Measurements from ENCODE around the gene METTL15. TPM values are rescaled to one million over a fixed set of nuclear protein-coding genes. Genes with fewer than 3 reads are reported as not detected.
"Not testable (repeated sequence)": the region's sequence is repeated elsewhere in the genome, so short reads cannot be mapped to it uniquely, and the experiment has no call there.

METTL15 gene
- total RNA-seq, 1 donor from 2014 or later: 16.7 TPM

DNA sequence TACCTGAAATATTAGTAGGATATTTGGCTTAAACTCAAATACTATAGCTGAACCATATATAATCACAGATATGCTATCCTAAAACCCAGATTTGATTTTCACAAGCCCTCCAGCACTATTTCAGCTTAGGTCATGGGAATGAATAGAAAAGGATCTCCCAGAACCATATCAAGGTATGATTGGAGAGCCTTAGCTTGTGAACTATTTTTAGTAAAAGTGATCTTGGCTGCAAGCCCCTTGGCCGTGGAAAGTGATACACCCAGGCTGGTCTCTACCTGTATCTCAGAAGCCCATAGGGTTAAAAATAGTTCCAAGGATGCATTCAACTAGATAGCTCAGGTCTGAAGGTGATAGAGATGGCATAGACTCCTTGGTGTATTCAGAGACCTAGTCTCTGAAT, 9.9 kb upstream of the METTL15 start:
- Mint-ChIP-seq H3K9me3 (ENCODE audit: low read depth) (no peaks in the 10 kb centered on the region), H3K27ac (no peak overlapping the region), H3K36me3 (ENCODE audit: insufficient read depth) (peaks cover 2% of the 10 kb centered on the region), H3K4me3 (ENCODE audit: low read depth) (no peak overlapping the region), H3K27me3 (no peaks in the 10 kb centered on the region), H3K4me1 (ENCODE audit: low read depth) (peaks cover 17% of the 10 kb centered on the region)
- TF ChIP-seq, protein P1, sequence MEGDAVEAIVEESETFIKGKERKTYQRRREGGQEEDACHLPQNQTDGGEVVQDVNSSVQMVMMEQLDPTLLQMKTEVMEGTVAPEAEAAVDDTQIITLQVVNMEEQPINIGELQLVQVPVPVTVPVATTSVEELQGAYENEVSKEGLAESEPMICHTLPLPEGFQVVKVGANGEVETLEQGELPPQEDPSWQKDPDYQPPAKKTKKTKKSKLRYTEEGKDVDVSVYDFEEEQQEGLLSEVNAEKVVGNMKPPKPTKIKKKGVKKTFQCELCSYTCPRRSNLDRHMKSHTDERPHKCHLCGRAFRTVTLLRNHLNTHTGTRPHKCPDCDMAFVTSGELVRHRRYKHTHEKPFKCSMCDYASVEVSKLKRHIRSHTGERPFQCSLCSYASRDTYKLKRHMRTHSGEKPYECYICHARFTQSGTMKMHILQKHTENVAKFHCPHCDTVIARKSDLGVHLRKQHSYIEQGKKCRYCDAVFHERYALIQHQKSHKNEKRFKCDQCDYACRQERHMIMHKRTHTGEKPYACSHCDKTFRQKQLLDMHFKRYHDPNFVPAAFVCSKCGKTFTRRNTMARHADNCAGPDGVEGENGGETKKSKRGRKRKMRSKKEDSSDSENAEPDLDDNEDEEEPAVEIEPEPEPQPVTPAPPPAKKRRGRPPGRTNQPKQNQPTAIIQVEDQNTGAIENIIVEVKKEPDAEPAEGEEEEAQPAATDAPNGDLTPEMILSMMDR (IDR thresholded peaks at IDR 0.05; ENCODE audit: unreplicated experiment): no peak
- DNase-seq (ENCODE audit: low spot score, unreplicated experiment): no peak

DNA sequence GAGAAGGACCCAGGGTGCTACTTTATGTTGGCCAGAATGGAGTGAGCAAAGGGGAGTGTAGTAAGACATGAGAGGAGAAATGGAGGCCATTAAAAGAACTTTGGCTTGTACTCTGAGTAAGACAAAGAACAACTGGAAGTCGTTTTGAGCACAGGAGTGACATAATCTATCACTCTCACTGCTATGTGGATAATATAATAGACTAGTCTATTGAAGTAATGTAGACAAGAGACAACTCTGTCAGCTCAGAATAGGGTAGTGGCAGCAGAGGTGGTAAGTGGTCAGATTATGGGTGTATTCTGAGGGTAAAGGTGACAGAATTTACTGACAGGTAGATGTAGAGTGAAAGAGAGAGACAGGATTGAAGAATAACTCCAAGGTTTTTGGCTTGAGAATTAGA, 8.5 kb upstream of the METTL15 start:
- no peaks in the 10 kb centered on the region for H3K27me3 Mint-ChIP-seq
- TF ChIP-seq, protein P1 (IDR thresholded peaks at IDR 0.05; ENCODE audit: unreplicated experiment): no peak
- H3K27ac Mint-ChIP-seq: no peak overlapping the region
- no peak overlapping the region for H3K4me3 Mint-ChIP-seq (ENCODE audit: low read depth)
- peaks cover 2% of the 10 kb centered on the region for H3K36me3 Mint-ChIP-seq (ENCODE audit: insufficient read depth)
- H3K9me3 Mint-ChIP-seq (ENCODE audit: low read depth): no peaks in the 10 kb centered on the region
- H3K4me1 Mint-ChIP-seq (ENCODE audit: low read depth): peaks cover 22% of the 10 kb centered on the region
- DNase-seq (ENCODE audit: low spot score, unreplicated experiment): no peak

DNA sequence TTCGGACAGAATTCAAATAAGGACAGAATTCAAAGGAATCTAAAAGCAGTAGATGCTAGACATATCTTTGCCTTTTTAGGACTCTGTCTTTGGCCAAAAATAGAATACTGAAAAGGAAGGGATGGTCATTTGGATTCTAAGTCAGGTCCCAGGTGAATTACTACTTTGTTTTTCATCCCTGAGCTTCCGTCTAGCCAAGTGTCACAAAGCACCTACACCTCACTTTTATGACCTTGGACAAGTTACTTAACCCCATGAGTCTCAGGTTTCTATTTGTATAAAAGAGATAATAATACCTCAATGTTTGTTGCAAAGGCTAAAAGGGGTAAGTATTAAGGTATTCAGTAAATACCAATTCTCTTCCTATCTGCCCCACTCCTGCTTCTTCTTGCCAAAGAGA, 7.5 kb upstream of the METTL15 start:
- Mint-ChIP-seq H3K4me3 (ENCODE audit: low read depth) (no peak overlapping the region), H3K36me3 (ENCODE audit: insufficient read depth) (peaks cover 2% of the 10 kb centered on the region), H3K27me3 (no peaks in the 10 kb centered on the region), H3K9me3 (ENCODE audit: low read depth) (no peaks in the 10 kb centered on the region), H3K4me1 (ENCODE audit: low read depth) (peaks cover 24% of the 10 kb centered on the region), H3K27ac (no peak overlapping the region)
- DNase-seq (ENCODE audit: low spot score, unreplicated experiment): no peak
- TF ChIP-seq, protein P1 (IDR thresholded peaks at IDR 0.05; ENCODE audit: unreplicated experiment): no peak

DNA sequence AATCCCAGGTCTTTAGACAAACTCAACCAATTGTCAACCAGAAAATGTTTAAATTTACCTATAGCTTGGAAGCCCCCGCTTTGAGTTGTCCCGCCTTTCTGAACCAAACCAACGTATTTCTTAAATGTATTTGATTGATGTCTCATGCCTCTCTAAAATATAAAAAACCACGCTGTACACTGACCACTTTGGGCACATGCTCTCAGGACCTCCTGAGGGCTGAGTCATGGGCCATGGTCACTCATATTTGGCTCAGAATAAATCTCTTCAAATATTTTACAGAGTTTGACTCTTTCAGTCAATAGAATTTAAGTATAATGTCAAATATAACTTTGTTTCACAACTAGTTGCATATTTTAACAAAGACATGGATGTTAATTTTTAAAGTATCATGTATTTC, 5.9 kb upstream of the METTL15 start:
- not testable (repeated sequence) for H3K9me3 Mint-ChIP-seq (ENCODE audit: low read depth); H3K27me3 Mint-ChIP-seq

DNA sequence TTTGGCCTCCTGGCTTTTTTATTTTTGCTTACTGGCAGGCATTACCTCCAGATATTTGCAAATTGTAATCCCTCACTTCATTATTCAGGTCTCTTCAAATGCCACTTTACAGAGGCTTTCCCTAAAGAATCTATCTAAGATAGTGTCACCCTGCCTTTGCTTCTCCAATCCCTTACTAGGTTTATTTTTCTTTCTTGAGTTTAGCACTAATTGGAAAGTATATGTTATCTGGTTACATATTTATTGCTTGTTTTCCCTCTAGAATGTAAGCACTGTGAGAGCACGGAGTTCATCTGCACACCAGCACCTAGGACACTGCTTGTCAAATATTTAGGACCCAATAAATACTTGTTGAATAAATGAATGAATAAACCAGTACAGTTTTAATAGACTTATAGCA, 3.8 kb upstream of the METTL15 start:
- H3K4me1 Mint-ChIP-seq (ENCODE audit: low read depth): peaks cover 39% of the 10 kb centered on the region
- no peaks in the 10 kb centered on the region for H3K27me3 Mint-ChIP-seq
- DNase-seq (ENCODE audit: low spot score, unreplicated experiment): no peak
- H3K9me3 Mint-ChIP-seq (ENCODE audit: low read depth): no peaks in the 10 kb centered on the region
- H3K4me3 Mint-ChIP-seq (ENCODE audit: low read depth): no peak overlapping the region
- H3K36me3 Mint-ChIP-seq (ENCODE audit: insufficient read depth): no peaks in the 10 kb centered on the region
- TF ChIP-seq, protein P1 (IDR thresholded peaks at IDR 0.05; ENCODE audit: unreplicated experiment): no peak
- no peak overlapping the region for H3K27ac Mint-ChIP-seq

More for the DNA sequence above, 5.9 kb upstream of the METTL15 start:
- Mint-ChIP-seq H3K4me1 (ENCODE audit: low read depth) (peaks cover 29% of the 10 kb centered on the region), H3K27ac (peak overlapping the region; percentile 7)
- H3K36me3 Mint-ChIP-seq (ENCODE audit: insufficient read depth); H3K4me3 Mint-ChIP-seq (ENCODE audit: low read depth); DNase-seq (ENCODE audit: low spot score, unreplicated experiment): not testable (repeated sequence)

DNA sequence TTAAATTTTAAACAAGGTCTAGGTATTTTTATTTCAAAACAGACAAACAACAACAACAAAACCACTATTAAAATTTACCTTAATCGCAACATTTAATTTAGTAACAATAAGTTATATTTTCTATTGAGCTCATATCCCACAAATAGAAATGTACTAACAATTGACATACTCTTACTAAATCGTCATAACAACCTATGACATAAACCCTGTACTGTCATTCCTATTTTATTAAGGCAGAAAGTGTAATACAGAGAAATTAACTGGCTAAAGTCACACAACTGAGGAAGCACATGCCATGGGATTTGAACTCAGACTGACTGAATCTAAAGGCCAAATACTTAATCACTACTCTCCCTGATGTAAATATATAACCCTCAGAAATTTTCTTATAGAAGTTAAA, 3.2 kb upstream of the METTL15 start:
- no peak for DNase-seq (ENCODE audit: low spot score, unreplicated experiment)
- no peaks in the 10 kb centered on the region for H3K27me3 Mint-ChIP-seq
- H3K36me3 Mint-ChIP-seq (ENCODE audit: insufficient read depth): no peaks in the 10 kb centered on the region
- TF ChIP-seq, protein P1 (IDR thresholded peaks at IDR 0.05; ENCODE audit: unreplicated experiment): no peak
- H3K4me1 Mint-ChIP-seq (ENCODE audit: low read depth): peaks cover 41% of the 10 kb centered on the region
- H3K9me3 Mint-ChIP-seq (ENCODE audit: low read depth): no peaks in the 10 kb centered on the region
- no peak overlapping the region for H3K4me3 Mint-ChIP-seq (ENCODE audit: low read depth)
- H3K27ac Mint-ChIP-seq: no peak overlapping the region
